Measurements from ENCODE around the gene ABCC8.

Gene ABCC8

DNA sequence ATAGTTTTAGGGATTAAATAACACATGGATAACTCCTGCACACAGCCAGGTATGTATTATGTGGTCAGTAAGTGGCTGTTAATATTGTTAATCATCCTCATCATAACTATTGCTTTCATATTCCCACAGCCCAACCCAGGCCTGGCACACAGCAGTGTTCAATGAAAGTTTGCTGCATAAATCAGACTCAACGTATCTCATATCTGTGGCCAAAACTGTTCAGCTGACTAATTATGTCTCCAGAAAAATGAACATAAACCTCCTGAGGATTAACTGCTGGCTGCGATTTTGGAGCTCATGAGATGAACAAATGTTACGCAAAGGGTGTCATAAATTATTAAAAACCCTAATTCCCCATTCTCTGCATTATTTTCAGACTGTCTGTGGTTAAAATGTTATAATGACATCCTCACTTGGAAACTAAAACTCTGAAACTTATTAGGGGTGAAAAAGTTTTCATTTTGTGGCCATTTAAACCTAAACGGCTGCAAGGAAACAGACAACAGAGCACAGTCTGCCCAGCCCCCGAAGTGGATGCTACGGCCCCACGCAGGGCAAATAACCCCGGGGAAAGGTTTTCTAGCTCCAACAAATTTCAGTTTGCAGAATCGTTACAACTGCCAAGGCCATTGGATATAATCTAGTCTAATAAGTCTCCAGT is 17.3 kb downstream of the ABCC8 start:
- no peak for TF ChIP-seq CTCF (IDR thresholded peaks at IDR 0.05; ENCODE audit: low read depth, low read length, missing control alignments)
- H3K4me3 ChIP-seq (ENCODE audit: low read depth, low read length), result no peak overlapping the region
- in situ Hi-C loops (cut with HindIII; ENCODE audit: low sequenced_read_pairs), result no loop called here
- no peak for DNase-seq (ENCODE audit: low read depth)

DNA sequence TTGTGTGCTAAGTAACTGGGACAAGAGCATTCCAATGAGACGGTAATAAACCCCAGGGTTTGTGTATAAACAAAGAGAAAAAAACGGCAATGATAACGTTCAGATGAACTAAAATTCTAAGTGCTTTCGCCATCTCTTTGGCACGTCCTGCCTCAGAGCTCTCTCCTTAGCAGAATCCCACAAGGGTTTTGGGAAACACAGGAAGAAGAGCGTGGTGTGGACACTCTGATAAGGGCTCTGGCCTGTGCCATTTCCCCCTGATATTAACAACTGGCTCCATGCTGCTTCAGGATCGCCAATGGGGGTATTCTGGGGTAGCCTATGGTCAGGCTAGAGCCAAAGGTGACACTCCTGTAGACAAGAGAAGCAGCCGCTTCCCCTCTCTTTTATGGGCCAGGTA is 18.4 kb downstream of the ABCC8 start:
- in situ Hi-C loops (cut with HindIII; ENCODE audit: low sequenced_read_pairs), result no loop called here
- H3K4me3 ChIP-seq (ENCODE audit: low read depth, low read length), result no peak overlapping the region
- DNase-seq (ENCODE audit: low read depth), result no peak
- TF ChIP-seq CTCF (IDR thresholded peaks at IDR 0.05; ENCODE audit: low read depth, low read length, missing control alignments), result no peak

GRCh38 chr11:17457396-17458173 is 19.1 kb downstream of the ABCC8 start:
- in situ Hi-C loops (cut with HindIII; ENCODE audit: low sequenced_read_pairs), result no loop called here
- H3K4me3 ChIP-seq (ENCODE audit: low read depth, low read length), result no peak overlapping the region
- DNase-seq (ENCODE audit: low read depth), result no peak
- TF ChIP-seq CTCF (IDR thresholded peaks at IDR 0.05; ENCODE audit: low read depth, low read length, missing control alignments), result no peak

- H3K4me3 ChIP-seq (ENCODE audit: low read depth, low read length), result no peak overlapping the region
- TF ChIP-seq CTCF (IDR thresholded peaks at IDR 0.05; ENCODE audit: low read depth, low read length, missing control alignments), result no peak
- no peak for DNase-seq (ENCODE audit: low read depth)
- in situ Hi-C loops (cut with HindIII; ENCODE audit: low sequenced_read_pairs), result no loop called here
Observed at GRCh38 chr11:17452668-17453067, 24.0 kb downstream of the ABCC8 start.

DNA sequence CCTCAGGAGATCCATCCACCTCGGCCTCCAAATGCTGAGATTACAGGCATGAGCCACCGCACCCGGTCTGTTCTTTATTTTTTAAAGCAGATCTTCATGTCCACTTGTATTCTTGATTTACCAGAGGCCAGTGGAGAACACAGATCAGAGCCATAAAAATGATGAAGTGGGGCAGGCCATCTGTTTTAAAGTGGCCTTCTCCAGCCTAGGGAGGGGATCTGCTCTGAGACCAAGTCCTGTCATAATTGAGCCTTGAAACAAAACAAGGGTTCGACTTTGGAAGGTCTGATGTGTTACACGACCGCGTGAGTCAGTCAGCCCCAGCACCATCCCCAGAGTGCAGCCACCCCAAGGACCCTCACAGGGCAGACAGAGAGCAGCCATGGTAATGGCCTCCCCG is 27.5 kb downstream of the ABCC8 start:
- TF ChIP-seq CTCF (IDR thresholded peaks at IDR 0.05; ENCODE audit: low read depth, low read length, missing control alignments), result no peak
- DNase-seq (ENCODE audit: low read depth), result no peak
- in situ Hi-C loops (cut with HindIII; ENCODE audit: low sequenced_read_pairs), result no loop called here
- no peak overlapping the region for H3K4me3 ChIP-seq (ENCODE audit: low read depth, low read length)

DNA sequence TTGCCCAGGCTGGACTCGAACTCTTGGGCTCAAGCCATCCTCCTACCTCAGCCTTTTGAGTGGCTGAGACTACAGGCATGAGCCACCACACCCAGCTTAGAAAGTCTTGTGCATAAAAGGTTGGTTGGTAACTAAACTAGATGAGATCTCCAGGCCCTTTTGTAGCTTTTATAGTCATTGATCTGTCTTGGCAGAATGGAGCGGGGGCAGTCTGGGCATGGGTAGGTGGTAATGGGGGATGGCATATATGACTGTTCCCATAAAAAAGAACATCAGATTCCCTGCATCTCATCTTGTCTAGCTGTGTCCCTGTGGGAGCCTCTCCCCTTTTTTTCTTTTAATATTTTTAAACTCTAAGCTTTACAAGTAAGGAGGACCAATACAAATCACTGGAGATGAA is 30.2 kb downstream of the ABCC8 start:
- DNase-seq (ENCODE audit: low read depth), result no peak

More for the DNA sequence above, 30.2 kb downstream of the ABCC8 start:
- in situ Hi-C loops (cut with HindIII; ENCODE audit: low sequenced_read_pairs), result no loop called here
- no peak for TF ChIP-seq CTCF (IDR thresholded peaks at IDR 0.05; ENCODE audit: low read depth, low read length, missing control alignments)
- H3K4me3 ChIP-seq (ENCODE audit: low read depth, low read length), result no peak overlapping the region

Data from astrocyte of the cerebellum (primary cell).